HG03378 (cell line): ENCODE measurements around the gene KBTBD12.

ENCODE experiments used
- ATAC-seq: cut with Tn5 transposase; IDR thresholded peaks from one replicate; pipeline ENCODE4 v1.9.1; 2021; ENCODE audit warnings: mild to moderate bottlenecking, moderate library complexity; ENCODE audit not compliant: unreplicated experiment

KBTBD12 gene

GRCh38 chr3:127984241-127984975, 69.4 kb downstream of the KBTBD12 start:
- ATAC-seq = no peak

- no peak for ATAC-seq
These were observed 70.2 kb downstream of the KBTBD12 start for GRCh38 chr3:127985216-127985615.

- no peak for ATAC-seq
These were observed 70.7 kb downstream of the KBTBD12 start for GRCh38 chr3:127985655-127986225.

- no peak for ATAC-seq
These were observed 71.8 kb downstream of the KBTBD12 start for GRCh38 chr3:127986803-127987202.

GRCh38 chr3:127987309-127987995, 72.4 kb downstream of the KBTBD12 start:
- no peak for ATAC-seq

- no peak for ATAC-seq
These were observed 73.9 kb downstream of the KBTBD12 start for GRCh38 chr3:127988770-127989557.

- ATAC-seq = no peak
These were observed 75.0 kb downstream of the KBTBD12 start for GRCh38 chr3:127990051-127990450.

- ATAC-seq = no peak
These were observed 75.4 kb downstream of the KBTBD12 start for GRCh38 chr3:127990461-127990860.

GRCh38 chr3:127991251-127991650, 76.2 kb downstream of the KBTBD12 start:
- no peak for ATAC-seq

- no peak for ATAC-seq
These were observed 76.6 kb downstream of the KBTBD12 start for GRCh38 chr3:127991681-127992080.

GRCh38 chr3:127992127-127992526, 77.1 kb downstream of the KBTBD12 start:
- ATAC-seq = no peak

GRCh38 chr3:127994011-127994410, 79.0 kb downstream of the KBTBD12 start:
- ATAC-seq = no peak

GRCh38 chr3:127997016-127997415, 82.0 kb downstream of the KBTBD12 start:
- no peak for ATAC-seq

- ATAC-seq = no peak
These were observed 82.9 kb downstream of the KBTBD12 start for GRCh38 chr3:127997961-127998360.

GRCh38 chr3:127998596-127998995, 83.6 kb downstream of the KBTBD12 start:
- ATAC-seq = no peak

- ATAC-seq = no peak
These were observed 84.6 kb downstream of the KBTBD12 start for GRCh38 chr3:127999509-128000106.

- ATAC-seq = no peak
These were observed 86.5 kb downstream of the KBTBD12 start for GRCh38 chr3:128001576-128001975.

- ATAC-seq = no peak
These were observed 89.6 kb downstream of the KBTBD12 start for GRCh38 chr3:128004661-128005060.

- ATAC-seq = no peak
These were observed 91.3 kb downstream of the KBTBD12 start for GRCh38 chr3:128006061-128007032.

GRCh38 chr3:128007033-128007424, 92.0 kb downstream of the KBTBD12 start:
- ATAC-seq = no peak
